GM19238 (cell line): Measurements from ENCODE around the gene MS4A6A.
"Not testable (repeated sequence)": the region's sequence is repeated elsewhere in the genome, so short reads cannot be mapped to it uniquely, and the experiment has no call there.

Source experiments
- DNase-seq: peaks from one replicate; pipeline ENCODE4 v3.0.0; 2011; ENCODE audit warnings: low spot score; ENCODE audit not compliant: insufficient read length

The MS4A6A gene

GRCh38 chr11:60184824-60185511 is 2.1 kb upstream of the MS4A6A start:
- DNase-seq, result no peak

DNA sequence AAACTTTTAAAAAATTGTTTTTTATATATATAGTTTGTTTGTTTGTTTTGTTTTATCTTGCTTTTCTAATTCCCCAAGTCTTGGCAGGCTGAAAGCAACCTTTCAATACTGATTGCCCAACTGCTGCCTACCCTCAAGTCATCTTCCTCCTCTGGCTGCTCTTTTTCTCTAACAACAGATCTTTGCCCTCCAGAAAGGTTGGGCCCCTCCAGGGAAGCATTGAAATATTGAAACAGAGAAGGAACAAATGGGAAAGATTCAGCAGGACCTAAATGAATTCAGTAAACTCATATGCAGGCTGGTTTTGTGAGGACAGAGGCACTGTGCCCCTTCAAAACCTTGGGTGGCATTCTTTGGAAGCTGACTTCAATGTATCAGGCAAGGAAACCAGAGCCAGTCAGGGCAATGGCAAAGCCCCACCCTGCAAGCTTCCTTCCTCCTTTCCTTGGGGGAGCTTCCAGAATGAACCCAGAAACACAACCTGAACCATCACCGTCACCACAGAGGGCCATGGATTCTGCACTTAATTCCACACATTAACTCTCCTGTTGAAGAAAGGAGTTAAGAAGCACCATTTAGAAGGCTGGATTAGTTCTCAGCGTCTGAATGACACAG is 815 bp upstream of the MS4A6A start:
- DNase-seq, result no peak

- DNase-seq, result no peak
Measured at GRCh38 chr11:60175860-60176275, 7.0 kb downstream of the MS4A6A start.

DNA sequence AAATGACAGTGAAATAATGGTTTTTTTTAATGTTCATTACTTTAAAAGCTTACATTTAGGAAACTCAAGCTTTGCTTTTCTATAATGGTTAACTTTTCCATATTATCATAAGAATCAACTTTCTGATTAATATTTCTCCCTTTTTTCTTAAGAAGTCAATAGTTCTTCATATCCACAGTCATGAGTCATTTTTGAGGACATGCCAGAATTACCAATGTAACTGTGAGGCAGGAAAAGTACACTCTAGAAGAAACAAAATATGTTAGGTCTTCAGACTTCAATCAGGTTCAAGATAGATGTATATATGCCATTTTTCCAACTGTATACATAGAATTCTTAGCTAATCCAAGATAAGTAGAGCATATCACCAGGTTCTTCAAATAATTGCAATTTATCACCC is 10.9 kb downstream of the MS4A6A start:
- DNase-seq, result no peak

DNA sequence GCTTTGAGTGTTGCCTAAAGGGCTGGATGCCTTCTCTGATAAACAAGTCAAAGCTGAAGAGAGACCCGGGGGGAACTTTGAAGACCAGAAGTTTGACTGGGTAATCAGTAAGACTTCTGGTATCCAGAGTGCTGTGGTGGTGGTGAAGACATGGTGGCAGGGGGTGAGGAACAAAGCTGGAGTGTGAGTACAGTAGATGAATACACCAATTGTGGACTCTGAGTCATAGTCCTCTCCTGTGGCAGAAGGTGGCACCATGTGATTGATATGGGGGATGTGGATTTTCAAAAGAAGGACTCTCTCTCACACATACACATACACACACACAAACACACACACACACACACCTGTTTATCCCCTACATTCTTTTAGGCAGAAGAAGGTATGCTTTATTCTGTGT is 12.3 kb downstream of the MS4A6A start:
- DNase-seq, result no peak

DNA sequence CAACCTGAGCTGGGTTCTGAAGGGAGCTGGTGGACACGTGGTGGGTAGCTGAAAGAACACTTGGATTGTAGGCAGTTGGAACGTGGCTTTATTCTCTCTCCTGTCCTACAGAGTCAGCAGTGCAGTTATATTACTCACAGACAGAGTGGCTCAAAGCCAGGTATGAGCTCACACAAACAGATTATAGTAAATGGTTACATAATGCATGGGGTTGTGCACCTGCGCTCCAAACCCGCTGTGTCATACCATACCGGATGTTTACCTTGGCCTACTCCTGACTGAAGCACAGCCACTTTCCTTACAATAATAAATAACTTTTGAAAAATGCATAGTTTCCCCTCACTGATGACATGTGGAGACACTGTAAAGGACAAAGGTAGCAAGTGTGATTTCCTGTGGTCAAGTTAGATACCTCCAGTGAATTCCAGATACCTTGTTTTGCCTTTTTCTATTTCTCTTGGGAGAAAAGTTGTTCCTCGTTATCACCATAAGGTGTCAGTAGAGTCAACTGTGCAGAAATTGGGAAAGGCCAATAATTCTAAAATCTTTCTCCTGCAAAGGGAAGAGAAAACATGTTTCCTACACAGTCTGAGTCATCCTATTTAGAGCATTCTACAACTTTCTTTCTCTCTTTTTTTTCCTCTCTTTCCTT is 13.5 kb downstream of the MS4A6A start:
- no peak for DNase-seq

- DNase-seq, result no peak
Measured at GRCh38 chr11:60168306-60168705, 14.6 kb downstream of the MS4A6A start.

- no peak for DNase-seq
Measured at GRCh38 chr11:60165951-60166350, 16.9 kb downstream of the MS4A6A start.

DNA sequence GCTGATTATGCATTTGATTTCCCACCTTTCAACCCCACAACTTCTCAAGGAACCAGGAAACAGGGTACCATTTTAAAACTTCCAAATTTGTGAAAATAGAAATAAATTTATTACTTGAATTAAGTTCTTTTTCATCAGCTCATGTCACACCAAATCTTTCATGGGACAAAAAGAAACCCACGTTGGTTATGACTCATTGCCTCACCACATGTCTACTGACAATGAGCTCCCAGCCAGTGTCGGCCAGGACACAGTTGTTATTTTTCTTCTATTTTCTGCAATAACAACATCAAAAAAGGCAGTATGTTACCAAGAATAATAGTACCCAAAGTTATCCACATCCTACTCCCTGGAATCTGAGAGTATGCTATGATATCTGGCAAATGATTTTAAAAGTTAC is 17.3 kb downstream of the MS4A6A start:
- no peak for DNase-seq

GRCh38 chr11:60164550-60165075 is 18.3 kb downstream of the MS4A6A start:
- no peak for DNase-seq

- DNase-seq, result no peak
Measured at GRCh38 chr11:60161766-60162165, 21.1 kb downstream of the MS4A6A start.

- no peak for DNase-seq
Measured at GRCh38 chr11:60161107-60161506, 21.8 kb downstream of the MS4A6A start.

- no peak for DNase-seq
Measured at GRCh38 chr11:60159868-60160267, 23.0 kb downstream of the MS4A6A start.

DNA sequence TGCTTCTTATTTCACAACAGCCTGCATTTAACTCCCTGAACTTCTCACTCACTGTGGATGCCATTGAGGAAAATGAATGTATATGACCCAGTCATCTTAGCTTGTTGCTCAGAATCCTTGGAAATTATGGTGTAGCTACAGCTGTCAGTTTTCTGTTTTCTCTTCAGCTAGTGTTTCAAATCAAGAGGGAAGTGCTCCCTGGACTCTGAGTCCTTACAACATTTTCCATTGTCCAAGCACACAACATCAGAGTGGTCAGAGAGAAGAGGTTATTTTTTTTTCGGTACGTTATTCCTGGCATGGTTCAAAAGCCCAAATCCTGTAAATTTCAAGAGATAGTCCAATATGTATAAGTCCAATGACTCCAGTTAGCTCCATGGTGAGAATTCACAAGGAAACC is 23.6 kb downstream of the MS4A6A start:
- no peak for DNase-seq

DNA sequence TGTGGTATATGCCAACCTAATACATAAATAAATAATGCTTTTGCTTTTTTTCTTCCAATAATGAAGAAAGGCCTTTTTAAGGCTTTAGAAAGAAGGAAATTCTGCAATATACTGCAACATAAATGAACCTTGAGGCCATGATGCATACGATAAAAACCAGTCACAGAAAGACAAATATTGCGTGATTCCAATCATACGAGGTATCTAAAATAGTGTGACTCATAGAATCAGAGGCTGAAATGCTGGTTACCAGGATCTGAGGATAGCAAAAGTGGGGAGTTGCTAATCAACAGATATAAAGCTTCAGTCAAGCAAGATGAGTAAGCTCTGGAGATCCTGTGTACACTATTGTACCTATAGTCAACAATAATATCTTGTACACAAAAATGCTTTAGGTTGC is 24.2 kb downstream of the MS4A6A start:
- DNase-seq, result no peak

GRCh38 chr11:60155931-60156330 is 27.0 kb downstream of the MS4A6A start:
- DNase-seq, result no peak

- not testable (repeated sequence) for DNase-seq
Measured at GRCh38 chr11:60152727-60153126, 30.2 kb downstream of the MS4A6A start.

DNA sequence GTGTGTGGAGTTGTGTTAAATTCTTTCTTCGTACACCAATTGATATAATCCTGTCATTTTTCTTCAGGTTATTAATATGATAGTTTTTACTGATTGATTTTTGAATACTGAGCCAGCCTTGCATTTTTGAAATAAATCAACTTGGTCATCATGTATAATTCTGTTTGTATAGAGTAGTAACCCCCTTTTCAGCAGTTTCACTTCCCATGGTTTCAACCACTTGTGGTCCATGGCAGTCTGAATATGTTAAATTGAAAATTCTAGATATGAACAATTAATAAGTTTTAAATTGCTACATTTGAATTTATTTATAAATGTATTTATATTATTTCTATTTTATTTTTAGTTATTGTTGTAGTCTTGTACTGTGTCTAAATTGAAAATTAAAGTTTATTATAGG is 32.6 kb downstream of the MS4A6A start:
- DNase-seq, result no peak

DNA sequence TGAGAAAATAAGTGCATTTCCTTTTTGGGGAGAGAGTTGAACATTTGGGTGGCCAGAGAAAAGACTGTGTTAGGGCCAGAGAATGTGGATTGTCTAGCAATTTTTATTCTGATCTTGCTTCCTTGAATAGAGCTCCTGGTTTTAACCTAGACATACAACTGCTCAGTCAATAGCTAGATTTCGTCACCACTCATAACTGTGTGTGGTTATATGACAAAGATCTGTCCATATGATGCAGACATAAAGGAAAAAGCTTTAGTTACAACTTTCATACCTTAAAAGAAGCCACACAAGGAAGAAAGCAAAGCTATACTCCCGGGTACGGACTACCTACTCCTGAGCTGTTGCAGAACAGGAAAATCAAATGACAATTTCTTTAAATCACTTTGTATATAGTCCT is 37.2 kb downstream of the MS4A6A start:
- DNase-seq, result no peak

DNA sequence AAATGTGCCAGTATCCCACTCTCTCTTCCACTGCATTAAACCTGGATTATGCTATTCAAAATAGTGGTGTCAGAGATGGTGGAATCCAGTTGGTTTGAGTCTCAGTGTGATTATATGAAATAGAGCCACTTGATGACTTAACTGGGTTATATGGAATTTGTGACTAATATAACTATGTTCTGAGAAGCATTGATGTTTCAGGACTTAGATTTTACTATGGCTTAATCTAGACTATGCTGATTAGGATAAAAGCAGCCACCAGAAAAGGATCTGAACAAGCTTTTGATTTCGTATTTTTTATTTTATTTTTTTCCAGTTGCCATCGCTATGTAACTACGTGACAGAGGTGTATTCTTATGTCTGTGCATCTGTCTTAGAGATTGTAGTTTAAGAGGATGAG is 39.1 kb downstream of the MS4A6A start:
- DNase-seq, result no peak

GRCh38 chr11:60133917-60134316 is 49.0 kb downstream of the MS4A6A start:
- DNase-seq, result no peak

GRCh38 chr11:60131912-60132311 is 51.0 kb downstream of the MS4A6A start:
- no peak for DNase-seq

DNA sequence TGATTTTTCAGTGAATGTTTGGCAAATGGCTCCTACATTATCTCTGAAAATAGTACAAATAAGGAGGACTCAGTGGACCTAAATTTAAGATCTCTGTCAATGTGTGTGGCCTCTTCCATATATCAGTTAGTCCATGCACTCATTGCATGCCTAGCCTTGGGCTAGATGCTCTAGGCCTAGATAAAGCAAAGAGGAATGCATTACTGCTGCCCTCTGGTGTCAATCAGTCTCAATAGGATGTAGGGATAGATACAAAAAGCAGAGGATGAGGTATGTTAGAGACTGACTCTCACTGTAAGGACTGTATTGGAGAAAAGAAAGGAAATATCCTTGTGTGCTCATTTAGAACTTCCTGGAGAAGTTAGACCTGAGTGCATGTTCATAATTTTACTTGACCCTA is 52.4 kb downstream of the MS4A6A start:
- no peak for DNase-seq
